SK-N-SH (cell line): Measurements from ENCODE around the gene TERC. TPM values are rescaled to one million over a fixed set of nuclear protein-coding genes. Genes with fewer than 3 reads are reported as not detected.

Source experiments
- CTCF ChIA-PET: fragments of 300-600, 350-600 bp; formaldehyde crosslinking; extraction: SDS; loops from one replicate; lab custom pipeline; 2021; lab: Yijun Ruan, JAX
- POLR2A ChIA-PET: fragments of 350-600 bp; sonication (Branson Sonifier 250); formaldehyde crosslinking; extraction: SDS; loops from one replicate; lab custom pipeline; 2020; ENCODE audit warnings: antibody characterized with exemption, inconsistent platforms; lab: Yijun Ruan, JAX
- DNase-seq: peaks from one replicate; pipeline ENCODE4 v3.0.0; 2012
- H2AFZ ChIP-seq: fragments of 200-600 bp; sonication (generic); 2 replicates; pipeline ENCODE4 v1.8.1; 2016; ENCODE audit warnings: antibody characterized with exemption, mild to moderate bottlenecking, low read depth
- H3F3A ChIP-seq: fragments of 200-600 bp; sonication (generic); replicated peaks from 2 replicates; pipeline ENCODE3; 2016; ENCODE audit warnings: antibody characterized with exemption, mild to moderate bottlenecking; ENCODE audit not compliant: insufficient read depth
- H3K27ac ChIP-seq, 2 experiments: fragments of 200-500 bp in 1 of 2; fragments of 200-600 bp in 1 of 2; sonication (Bioruptor generic) in 1 of 2; sonication (generic), shearing (Covaris generic) in 1 of 2; 2 replicates each; pipeline versions ENCODE4 v1.5.1 to v1.6.1; 2014 to 2016; ENCODE audit warnings: low read depth in 2 of 2, inconsistent platforms in 1 of 2, low read length in 1 of 2, mild to moderate bottlenecking in 1 of 2, mixed read lengths in 1 of 2
- H3K27me3 ChIP-seq: fragments of 200-600 bp; sonication (generic), shearing (Covaris generic); 2 replicates; pipeline ENCODE4 v1.6.1; 2016; ENCODE audit warnings: mixed run types; ENCODE audit not compliant: insufficient read depth
- H3K36me3 ChIP-seq, 2 experiments: fragments of 200-500 bp in 1 of 2; fragments of 200-600 bp in 1 of 2; sonication (Bioruptor generic) in 1 of 2; sonication (generic) in 1 of 2; replicated peaks in 1 of 2; 2 replicates each; pipeline versions ENCODE3 to v1.5.1; 2014 to 2016; ENCODE audit warnings: low read length in 1 of 2, mild to moderate bottlenecking in 1 of 2; ENCODE audit not compliant: insufficient read depth in 2 of 2, control insufficient read depth in 1 of 2
- H3K4me1 ChIP-seq, 2 experiments: fragments of 200-500 bp in 1 of 2; fragments of 200-600 bp in 1 of 2; sonication (Bioruptor generic) in 1 of 2; sonication (generic), shearing (Covaris generic) in 1 of 2; 2 replicates each; pipeline versions ENCODE4 v1.5.1 to v1.6.1; 2014 to 2016; ENCODE audit warnings: low read depth in 1 of 2, low read length in 1 of 2, mixed run types in 1 of 2; ENCODE audit not compliant: insufficient read depth in 2 of 2, control insufficient read depth in 1 of 2
- H3K4me2 ChIP-seq: fragments of 200-600 bp; sonication (generic), shearing (Covaris generic); 2 replicates; pipeline ENCODE4 v1.6.1; 2017; ENCODE audit warnings: mixed run types
- H3K4me3 ChIP-seq, 2 experiments: fragments of 200-500 bp in 1 of 2; fragments of 200-600 bp in 1 of 2; sonication (Bioruptor generic) in 1 of 2; sonication (generic), shearing (Covaris generic) in 1 of 2; 2 replicates each; pipeline versions ENCODE4 v1.5.1 to v1.8.1; 2014 to 2016; ENCODE audit warnings: low read depth in 2 of 2, inconsistent platforms in 1 of 2, low read length in 1 of 2, mild to moderate bottlenecking in 1 of 2, mixed read lengths in 1 of 2, moderate library complexity in 1 of 2
- H3K79me2 ChIP-seq: fragments of 200-600 bp; sonication (generic); 2 replicates; pipeline ENCODE4 v1.8.1; 2017; ENCODE audit warnings: mild to moderate bottlenecking; ENCODE audit not compliant: insufficient read depth
- H3K9ac ChIP-seq: fragments of 200-600 bp; sonication (generic); 2 replicates; pipeline ENCODE4 v1.6.1; 2017; ENCODE audit warnings: mixed run types
- H3K9me2 ChIP-seq: fragments of 200-600 bp; sonication (generic); 2 replicates; pipeline ENCODE4 v1.6.1; 2017; ENCODE audit warnings: mixed run types
- H3K9me3 ChIP-seq: fragments of 200-600 bp; sonication (generic); 2 replicates; pipeline ENCODE4 v1.6.1; 2017; ENCODE audit warnings: mixed run types, mild to moderate bottlenecking, moderate library complexity
- H4K20me1 ChIP-seq: fragments of 200-600 bp; sonication (generic); 2 replicates; pipeline ENCODE4 v1.6.1; 2017; ENCODE audit warnings: mild to moderate bottlenecking, mixed run types; ENCODE audit not compliant: insufficient read depth
- CHD2 ChIP-seq: fragments of 150-350 bp; IDR thresholded peaks from 2 replicates; pipeline ENCODE4 v1.6.1; 2018; ENCODE audit warnings: low read length; ENCODE audit not compliant: partially characterized antibody
- ELF1 ChIP-seq: IDR thresholded peaks from 2 replicates; pipeline ENCODE4 v1.4.0; 2012
- EZH2phosphoT487 ChIP-seq: fragments of 200-600 bp; sonication (generic); IDR thresholded peaks from 2 replicates; pipeline ENCODE4 v1.6.1; 2017; ENCODE audit warnings: low read depth, mixed run types, mild to moderate bottlenecking, antibody characterized with exemption, moderate library complexity, borderline replicate concordance
- FOXJ3 ChIP-seq: sonication (generic); formaldehyde crosslinking; IDR thresholded peaks from 2 replicates; pipeline ENCODE4 v1.5.1; 2020; ENCODE audit warnings: mild to moderate bottlenecking, missing genetic modification reagents
- FOXM1 ChIP-seq: IDR thresholded peaks from 2 replicates; pipeline ENCODE4 v1.4.0; 2012; ENCODE audit warnings: low read depth, mild to moderate bottlenecking
- GABPA ChIP-seq: IDR thresholded peaks from 2 replicates; pipeline ENCODE4 v1.4.0; 2012; ENCODE audit warnings: low read depth, mild to moderate bottlenecking
- GATA2 ChIP-seq: sonication (generic); formaldehyde crosslinking; IDR thresholded peaks from 2 replicates; pipeline ENCODE4 v1.5.0; 2020; ENCODE audit warnings: mild to moderate bottlenecking, missing genetic modification reagents
- IRF3 ChIP-seq: fragments of 150-350 bp; IDR thresholded peaks from 2 replicates; pipeline ENCODE4 v1.6.1; 2016; ENCODE audit warnings: mild to moderate bottlenecking, low read depth, low read length
- MAX ChIP-seq: IDR thresholded peaks from 2 replicates; pipeline ENCODE4 v1.4.0; 2012; ENCODE audit warnings: low read depth
- POLR2AphosphoS5 ChIP-seq: IDR thresholded peaks from 2 replicates; pipeline ENCODE4 v1.6.1; 2012; ENCODE audit warnings: low read depth, low read length
- RAD21 ChIP-seq: IDR thresholded peaks from 2 replicates; pipeline ENCODE4 v1.6.1; 2012; ENCODE audit warnings: mild to moderate bottlenecking, low read length
- SIN3A ChIP-seq: IDR thresholded peaks from 2 replicates; pipeline ENCODE4 v1.6.1; 2012; ENCODE audit warnings: low read depth, mild to moderate bottlenecking, low read length, moderate library complexity, borderline replicate concordance
- TAF1 ChIP-seq: IDR thresholded peaks from 2 replicates; pipeline ENCODE4 v1.6.1; 2012; ENCODE audit warnings: low read depth, mild to moderate bottlenecking, low read length, moderate library complexity, borderline replicate concordance
- TCF12 ChIP-seq: IDR thresholded peaks from 2 replicates; pipeline ENCODE4 v1.4.0; 2012
- TEAD4 ChIP-seq: IDR thresholded peaks from 2 replicates; pipeline ENCODE4 v1.4.0; 2012; ENCODE audit warnings: mild to moderate bottlenecking, borderline replicate concordance; ENCODE audit not compliant: insufficient read depth
- USF2 ChIP-seq: fragments of 150-350 bp; IDR thresholded peaks from 2 replicates; pipeline ENCODE4 v1.6.1; 2017; ENCODE audit warnings: antibody characterized with exemption, low read length, low read depth, borderline replicate concordance
- YY1 ChIP-seq: IDR thresholded peaks from 2 replicates; pipeline ENCODE4 v1.4.0; 2012; ENCODE audit warnings: low read depth, mild to moderate bottlenecking
- ZBTB33 ChIP-seq: IDR thresholded peaks from 2 replicates; pipeline ENCODE4 v1.4.0; 2012; ENCODE audit warnings: low read depth, borderline replicate concordance
- WGBS: methylation state at CpG from one replicate; pipeline ENCODE4 v1.1.6; 2017; ENCODE audit warnings: low lambda C conversion rate; 5-methylcytosine and 5-hydroxymethylcytosine counted together
- polyA plus RNA-seq, 3 experiments: library from polyadenylated mRNA; depleted of rRNA; stranded (reverse); fragments of >200 nt; gene quantifications; 2 replicates each; pipeline ENCODE4 v1.2.3, GENCODE V29; 2012

TERC gene
- polyA plus RNA-seq (2012; rRNA removed): 0.32 and 0.64 TPM in 2 replicates
- 0.12 TPM in 1 of 2 replicates, not detected in the other for polyA plus RNA-seq (2012; cell fraction: cytosol; rRNA removed)
- 1.1 and 1.2 TPM in 2 replicates for polyA plus RNA-seq (2012; cell fraction: nucleus; rRNA removed)

- Histone ChIP-seq H3K9me2 (no peaks in the 10 kb centered on the region), H3K27ac (peak within 1 kb of the TSS; percentile 58 to 86), H4K20me1 (no peaks in the 10 kb centered on the region), H3F3A (peaks cover 31% of the 10 kb centered on the region), H3K27me3 (no peaks in the 10 kb centered on the region), H3K9ac (peak within 1 kb of the TSS; percentile 82), H3K4me3 (peak within 1 kb of the TSS; percentile 68 to 70), H3K79me2 (no peaks in the 10 kb centered on the region), H3K4me2 (peak within 1 kb of the TSS; percentile 82), H3K9me3 (no peaks in the 10 kb centered on the region), H2AFZ (peak within 1 kb of the TSS; percentile 64; the same call in 1 of the 2 replicates), H3K36me3 (no peaks in the 10 kb centered on the region), H3K4me1 (peaks cover 0 to 5% of the 10 kb centered on the region in 2 experiments; a peak in 1 of 4 replicates)
- CTCF ChIA-PET: interaction anchor here (1.2 to 2.8 kb wide), 2 partner anchors 8 to 96 kb away, joined by 3 to 13 read pairs; partner anchors contain the start of gene MYNN
- TF ChIP-seq EZH2phosphoT487 (no peak), MAX (peak; percentile 59; the same call in 1 of the 2 replicates), ZBTB33 (peak; percentile 96), FOXJ3 (CRISPR knock-in tag) (peak; percentile 26; the same call in 1 of the 2 replicates), GATA2 (no peak), FOXM1 (no peak), YY1 (peak; percentile 75), CHD2 (peak; percentile 99), GABPA (peak; percentile 81), USF2 (no peak), TAF1 (peak; percentile 35; the same call in 1 of the 2 replicates), SIN3A (peak; percentile 74; the same call in 1 of the 2 replicates), TEAD4 (no peak), RAD21 (no peak), TCF12 (no peak), POLR2AphosphoS5 (peak; percentile 91), ELF1 (peak; percentile 48), IRF3 (no peak)
- WGBS: 34% methylated on average over 24 of the region's 42 CpGs
- DNase-seq: peak; percentile 93
- POLR2A ChIA-PET: interaction anchor here (1.5 kb wide), 2 partner anchors 47 to 202 kb away, joined by 3 to 8 read pairs; partner anchors contain the start of genes LRRC34 and LRRIQ4
Observed at GRCh38 chr3:169764882-169765612, at the start of gene TERC. TERC (minus strand) TSS chr3:169765060.
